Measurements from ENCODE around the gene FYB1.

DNA sequence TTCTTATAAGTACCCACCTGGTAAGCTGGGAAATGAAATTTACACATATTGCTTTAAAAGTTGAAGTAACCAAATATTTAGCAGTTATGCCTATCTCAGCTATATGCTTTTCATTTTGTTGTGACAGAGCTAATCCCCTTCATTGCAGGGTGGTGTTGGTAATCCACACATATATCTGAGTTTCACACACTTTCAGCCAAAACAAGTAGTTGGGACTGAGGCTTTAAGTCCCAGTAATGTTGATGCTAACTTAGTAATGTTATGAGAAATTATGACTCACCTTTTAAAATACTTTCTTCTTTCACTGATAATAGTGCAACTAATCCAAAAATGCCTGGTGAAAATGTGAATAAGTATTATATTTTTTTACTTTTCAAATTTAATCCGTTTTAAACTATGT is 126.0 kb downstream of the FYB1 start:
- no peak for TF ChIP-seq NRF1 (IDR thresholded peaks at IDR 0.05; ENCODE audit: low read depth, low read length)
- TF ChIP-seq ZNF274 (IDR thresholded peaks at IDR 0.05; ENCODE audit: borderline replicate concordance, extremely low read depth, low read length), result no peak
- no peak for TF ChIP-seq CREB1 (IDR thresholded peaks at IDR 0.05)
- TF ChIP-seq TAF1 (IDR thresholded peaks at IDR 0.05; ENCODE audit: low read depth, low read length), result no peak

All from H1 (cell line).